Gastroesophageal sphincter (tissue), 4 donors: Measurements from ENCODE around the gene CHTF8. TPM values are rescaled to one million over a fixed set of nuclear protein-coding genes. Genes with fewer than 3 reads are reported as not detected.

ENCODE experiments used
- ATAC-seq: fragments of 150-250 bp; one replicate; pipeline ENCODE4 v1.9.1; 2016; ENCODE audit warnings: mild to moderate bottlenecking, moderate library complexity
- H3K27ac ChIP-seq, 4 donors: fragments of 200-600 bp; sonication (generic) in 3 of 4; 1 replicate in 3 of 4; 2 replicates in 1 of 4; pipeline ENCODE4 v1.5.1; 2016 to 2019
- H3K27me3 ChIP-seq: fragments of 200-600 bp; sonication (generic); one replicate; pipeline ENCODE4 v1.5.1; 2019
- H3K36me3 ChIP-seq, 2 donors: fragments of 200-600 bp; sonication (generic); one replicate each; pipeline ENCODE4 v1.5.1; 2019; ENCODE audit warnings: control low read depth in 1 of 2
- H3K4me1 ChIP-seq, 3 donors: fragments of 200-600 bp; sonication (generic); 1 replicate in 2 of 3; 2 replicates in 1 of 3; pipeline ENCODE4 v1.5.1; 2016 to 2019; ENCODE audit warnings: control low read depth in 2 of 3
- H3K4me3 ChIP-seq, 2 donors: fragments of 200-600 bp; sonication (generic); one replicate each; pipeline ENCODE4 v1.5.1; 2019; ENCODE audit warnings: mild to moderate bottlenecking in 1 of 2, moderate library complexity in 1 of 2
- H3K9me3 ChIP-seq, 3 donors: fragments of 200-600 bp; sonication (generic); one replicate each; pipeline ENCODE4 v1.5.1; 2017 to 2019; ENCODE audit warnings: control low read depth in 2 of 3
- CTCF ChIP-seq, 4 experiments: fragments of 200-600 bp in 2 of 4; fragments of 450-650 bp in 2 of 4; sonication (generic) in 1 of 4; IDR thresholded peaks; one replicate each; pipeline ENCODE4 v1.5.1; 2017 to 2019; ENCODE audit warnings: antibody characterized with exemption in 4 of 4, mild to moderate bottlenecking in 2 of 4, moderate library complexity in 2 of 4
- EP300 ChIP-seq: sonication (generic); formaldehyde crosslinking; IDR thresholded peaks from one replicate; pipeline ENCODE4 v1.6.1; 2017; ENCODE audit warnings: antibody characterized with exemption, mild to moderate bottlenecking
- POLR2A ChIP-seq, 2 donors: fragments of 450-650 bp; IDR thresholded peaks; one replicate each; pipeline ENCODE4 v1.6.1; 2017; ENCODE audit warnings: antibody characterized with exemption in 2 of 2, mild to moderate bottlenecking in 2 of 2, moderate library complexity in 1 of 2
- POLR2AphosphoS5 ChIP-seq: sonication (generic); formaldehyde crosslinking; IDR thresholded peaks from one replicate; pipeline ENCODE4 v1.6.1; 2017; ENCODE audit warnings: antibody characterized with exemption
- WGBS, 2 donors: methylation state at CpG; one replicate each; pipeline ENCODE4 v1.1.5; 2018; ENCODE audit warnings: low coverage in 1 of 2; 5-methylcytosine and 5-hydroxymethylcytosine counted together
- total RNA-seq, 4 donors: library from RNA; depleted of rRNA; stranded (reverse); fragments of >200 nt; gene quantifications; one replicate each; pipeline ENCODE4 v1.1.0, GENCODE V29; 2016

The CHTF8 gene
- total RNA-seq, 4 donors from 2014 or later: 44.0 to 102 (median 61.9) TPM

- ATAC-seq: no peak
- TF ChIP-seq POLR2A (IDR thresholded peaks at IDR 0.05) (no peak), POLR2AphosphoS5 (no peak), CTCF (IDR thresholded peaks at IDR 0.05) (no peak), EP300 (no peak)
- Histone ChIP-seq H3K4me1 (peaks cover 0 to 30% (median 0%) of the 10 kb centered on the region in 3 donors), H3K27ac (no peak overlapping the region), H3K36me3 (peaks cover 0 to 91% of the 10 kb centered on the region in 2 donors), H3K4me3 (no peak overlapping the region), H3K27me3 (no peaks in the 10 kb centered on the region), H3K9me3 (no peaks in the 10 kb centered on the region)
- WGBS, 2 donors: 53 to 67% methylated on average over 1 of the region's 1 CpG
Measured at GRCh38 chr16:69115837-69116236, 16.6 kb downstream of the CHTF8 start.

GRCh38 chr16:69115361-69115760, 17.0 kb downstream of the CHTF8 start:
- peaks cover 0 to 30% (median 0%) of the 10 kb centered on the region in 3 donors for H3K4me1 ChIP-seq
- H3K4me3 ChIP-seq: no peak overlapping the region
- TF ChIP-seq POLR2AphosphoS5 (no peak), CTCF (IDR thresholded peaks at IDR 0.05) (no peak), EP300 (no peak), POLR2A (IDR thresholded peaks at IDR 0.05) (no peak)
- no peak for ATAC-seq
- WGBS, 2 donors: 78 to 100% methylated on average over 1 of the region's 5 CpGs
- no peaks in the 10 kb centered on the region for H3K9me3 ChIP-seq
- H3K36me3 ChIP-seq: peaks cover 0 to 91% of the 10 kb centered on the region in 2 donors
- no peak overlapping the region for H3K27ac ChIP-seq
- no peaks in the 10 kb centered on the region for H3K27me3 ChIP-seq

DNA sequence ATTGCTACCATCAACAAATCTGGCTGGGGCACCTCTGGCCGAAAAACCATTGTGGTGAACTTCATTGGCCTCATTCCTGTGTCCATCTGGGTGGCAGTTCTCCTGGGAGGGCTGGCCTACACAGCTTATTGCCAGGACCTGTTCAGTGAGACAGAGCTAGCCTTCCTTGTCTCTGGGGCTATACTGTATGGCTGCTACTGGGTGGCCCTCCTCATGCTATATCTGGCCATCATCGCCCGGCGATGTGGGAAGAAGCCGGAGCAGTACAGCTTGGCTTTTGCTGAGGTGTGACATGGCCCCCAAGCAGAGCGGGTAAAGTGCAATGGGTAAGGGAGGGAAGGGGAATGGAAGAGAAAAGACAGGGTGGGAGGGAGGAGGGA, 17.4 kb downstream of the CHTF8 start:
- TF ChIP-seq POLR2A (IDR thresholded peaks at IDR 0.05) (no peak), CTCF (IDR thresholded peaks at IDR 0.05) (no peak), EP300 (no peak), POLR2AphosphoS5 (no peak)
- no peak overlapping the region for H3K27ac ChIP-seq
- peaks cover 0 to 91% of the 10 kb centered on the region in 2 donors for H3K36me3 ChIP-seq
- no peak overlapping the region for H3K4me3 ChIP-seq
- WGBS, 2 donors: 100% methylated on average over 2 to 5 of the region's 6 CpGs
- ATAC-seq: no peak
- H3K27me3 ChIP-seq: peaks cover under 1% of the 10 kb centered on the region
- no peaks in the 10 kb centered on the region for H3K9me3 ChIP-seq
- peaks cover 0 to 30% (median 0%) of the 10 kb centered on the region in 3 donors for H3K4me1 ChIP-seq

GRCh38 chr16:69114346-69114975, 17.9 kb downstream of the CHTF8 start:
- Histone ChIP-seq H3K4me1 (peaks cover 0 to 30% (median 0%) of the 10 kb centered on the region in 3 donors), H3K27me3 (peaks cover 5% of the 10 kb centered on the region), H3K27ac (no peak overlapping the region), H3K9me3 (no peaks in the 10 kb centered on the region), H3K4me3 (no peak overlapping the region), H3K36me3 (peaks cover 0 to 91% of the 10 kb centered on the region in 2 donors)
- TF ChIP-seq EP300 (no peak), POLR2A (IDR thresholded peaks at IDR 0.05) (no peak), CTCF (IDR thresholded peaks at IDR 0.05) (no peak), POLR2AphosphoS5 (no peak)
- ATAC-seq: no peak
- 89% methylated on average over 10 of the region's 25 CpGs; no CpG with 5 or more reads in 1 of the 2 donors for WGBS, 2 donors

GRCh38 chr16:69113216-69113615, 19.2 kb downstream of the CHTF8 start:
- WGBS, 2 donors: no CpG with 5 or more reads among the region's 7 CpGs
- TF ChIP-seq CTCF (IDR thresholded peaks at IDR 0.05): no peak
- TF ChIP-seq EP300: no peak
- TF ChIP-seq POLR2A (IDR thresholded peaks at IDR 0.05): no peak
- TF ChIP-seq POLR2AphosphoS5: no peak
- Histone ChIP-seq H3K27me3 (peaks cover 16% of the 10 kb centered on the region), H3K36me3 (peaks cover 0 to 86% of the 10 kb centered on the region in 2 donors), H3K27ac (no peak overlapping the region), H3K4me3 (no peak overlapping the region), H3K4me1 (peaks cover 0 to 21% (median under 1%) of the 10 kb centered on the region in 3 donors), H3K9me3 (no peaks in the 10 kb centered on the region)
- ATAC-seq: no peak
